HepG2 (cell line): Measurements from ENCODE around the gene UEVLD. TPM values are rescaled to one million over a fixed set of nuclear protein-coding genes. Genes with fewer than 3 reads are reported as not detected.

ENCODE experiments used
- ATAD3A ChIP-seq: sonication (generic); formaldehyde crosslinking; IDR thresholded peaks from 2 replicates; pipeline ENCODE4 v1.4.0; 2020; ENCODE audit warnings: missing genetic modification reagents
- ATF4 ChIP-seq, 2 experiments: fragments of 450-650 bp in 1 of 2; sonication (generic) in 1 of 2; formaldehyde crosslinking; IDR thresholded peaks; 2 replicates each; pipeline versions ENCODE4 v1.5.0 to v1.8.0; 2020 to 2022; ENCODE audit warnings: mild to moderate bottlenecking in 1 of 2, missing genetic modification reagents in 1 of 2
- CEBPZ ChIP-seq: IDR thresholded peaks from 2 replicates; pipeline ENCODE4 v1.6.1; 2012; ENCODE audit warnings: low read length, improper control_type of control experiment
- DNMT3B ChIP-seq: conservative IDR thresholded peaks from 2 replicates; pipeline ENCODE4 v1.6.1; 2016; ENCODE audit warnings: missing biosample characterization, control low read depth
- FOXK2 ChIP-seq: fragments of 450-650 bp; IDR thresholded peaks from 2 replicates; pipeline ENCODE4 v1.6.1; 2016
- HDAC1 ChIP-seq: sonication (generic); formaldehyde crosslinking; IDR thresholded peaks from 2 replicates; pipeline ENCODE4 v1.5.1; 2020; ENCODE audit warnings: mild to moderate bottlenecking, missing genetic modification reagents
- KMT2B ChIP-seq: IDR thresholded peaks from 2 replicates; pipeline ENCODE4 v1.6.1; 2016; ENCODE audit warnings: missing genetic modification reagents, missing compliant biosample characterization
- MIER3 ChIP-seq: IDR thresholded peaks from 2 replicates; pipeline ENCODE4 v1.6.1; 2016; ENCODE audit warnings: missing compliant biosample characterization, borderline replicate concordance
- MIXL1 ChIP-seq: IDR thresholded peaks from 2 replicates; pipeline ENCODE4 v1.6.1; 2016
- NR0B2 ChIP-seq: sonication (generic); formaldehyde crosslinking; IDR thresholded peaks from 2 replicates; pipeline ENCODE4 v1.4.0; 2020; ENCODE audit warnings: mild to moderate bottlenecking, missing genetic modification reagents
- POLR2A ChIP-seq, 2 experiments: IDR thresholded peaks; 2 replicates each; pipeline ENCODE4 v1.6.1; 2011; ENCODE audit warnings: low read depth in 2 of 2, low read length in 2 of 2, mild to moderate bottlenecking in 1 of 2, moderate library complexity in 1 of 2; ENCODE audit not compliant: insufficient read depth in 1 of 2
- SKI ChIP-seq: fragments of 450-650 bp; IDR thresholded peaks from one replicate; pipeline ENCODE4 v1.6.1; 2018; ENCODE audit warnings: mild to moderate bottlenecking; ENCODE audit not compliant: partially characterized antibody
- SRY ChIP-seq: sonication (generic); formaldehyde crosslinking; IDR thresholded peaks from 2 replicates; pipeline ENCODE4 v1.8.0; 2022; ENCODE audit warnings: mild to moderate bottlenecking, missing genetic modification reagents
- STAT5B ChIP-seq: sonication (generic); formaldehyde crosslinking; IDR thresholded peaks from 2 replicates; pipeline ENCODE4 v1.4.0; 2020; ENCODE audit warnings: missing genetic modification reagents
- TAF15 ChIP-seq: fragments of 200-400 bp; formaldehyde crosslinking; IDR thresholded peaks from one replicate; pipeline ENCODE4 v1.6.1; 2018; ENCODE audit warnings: mild to moderate bottlenecking, low read depth, low read length; ENCODE audit not compliant: poor library complexity, severe bottlenecking
- ZNF234 ChIP-seq: sonication (generic); formaldehyde crosslinking; conservative IDR thresholded peaks from 2 replicates; pipeline ENCODE4 v1.5.1; 2020; ENCODE audit warnings: mild to moderate bottlenecking, missing genetic modification reagents
- ZNF615 ChIP-seq: sonication (generic); formaldehyde crosslinking; IDR thresholded peaks from 2 replicates; pipeline ENCODE4 v1.5.0; 2020; ENCODE audit warnings: mild to moderate bottlenecking, missing genetic modification reagents, borderline replicate concordance
- ZNF670 ChIP-seq: sonication (generic); formaldehyde crosslinking; IDR thresholded peaks from 2 replicates; pipeline ENCODE4 v1.8.0; 2022; ENCODE audit warnings: mild to moderate bottlenecking, missing genetic modification reagents, borderline replicate concordance
- ZNF766 ChIP-seq: sonication (generic); formaldehyde crosslinking; IDR thresholded peaks from 2 replicates; pipeline ENCODE4 v1.5.0; 2020; ENCODE audit warnings: missing genetic modification reagents, borderline replicate concordance
- ZNF83 ChIP-seq: sonication (generic); formaldehyde crosslinking; IDR thresholded peaks from 2 replicates; pipeline ENCODE4 v1.4.0; 2020; ENCODE audit warnings: missing genetic modification reagents, mild to moderate bottlenecking, borderline replicate concordance
- ZSCAN30 ChIP-seq: sonication (generic); formaldehyde crosslinking; IDR thresholded peaks from 2 replicates; pipeline ENCODE4 v1.5.0; 2020; ENCODE audit warnings: mild to moderate bottlenecking, missing genetic modification reagents
- polyA plus RNA-seq, 8 experiments: library from polyadenylated mRNA; depleted of rRNA in 3 of 8; stranded (reverse) in 7 of 8; unstranded in 1 of 8; fragments of >200 nt; fragmentation: Illumina TruSeq in 4 of 8; extraction: Trizol in 4 of 8; gene quantifications; 2 replicates each; pipeline versions ENCODE4 v1.2.1 to v1.2.3, GENCODE V29; 2011 to 2016; ENCODE audit warnings: low read depth in 4 of 8, missing spikeins in 1 of 8, mixed read lengths in 1 of 8; ENCODE audit not compliant: insufficient read depth in 1 of 8
- total RNA-seq, 5 experiments: library from RNA; depleted of rRNA; stranded (reverse); fragments of >200 nt; fragmentation: Illumina TruSeq; extraction: Trizol; gene quantifications; 2 replicates each; pipeline ENCODE4 v1.2.3, GENCODE V29; 2016; ENCODE audit warnings: low read depth in 1 of 5
- TF ChIP-seq, protein P1 (sequence below): IDR thresholded peaks from 2 replicates; pipeline ENCODE4 v1.6.1; 2016
- TF ChIP-seq, protein P2 (sequence below): sonication (generic); formaldehyde crosslinking; IDR thresholded peaks from 2 replicates; pipeline ENCODE4 v1.8.0; 2022; ENCODE audit warnings: mild to moderate bottlenecking, missing genetic modification reagents, borderline replicate concordance

Gene UEVLD
- total and polyA plus RNA-seq, 2 of the 13 experiments (the other 11 are each of a cell fraction or from before 2014, with no cell fraction given): 5.7 to 13.7 TPM

GRCh38 chr11:18634140-18635032 lies 45.9 kb upstream of the UEVLD start, which contains the start of gene SPTY2D1 (continued):
- no peak; the same call in 1 of the 2 replicates for TF ChIP-seq ZNF766
- TF ChIP-seq FOXK2: peak; percentile 45; the same call in 1 of the 2 replicates
- TF ChIP-seq MIXL1 (CRISPR knock-in tag): 0 out of 2 replicates have a peak, but pooled peaks have one; percentile 50
- no peak for TF ChIP-seq ATAD3A (CRISPR knock-in tag)
- TF ChIP-seq ZNF234: no peak
- TF ChIP-seq, protein P1, sequence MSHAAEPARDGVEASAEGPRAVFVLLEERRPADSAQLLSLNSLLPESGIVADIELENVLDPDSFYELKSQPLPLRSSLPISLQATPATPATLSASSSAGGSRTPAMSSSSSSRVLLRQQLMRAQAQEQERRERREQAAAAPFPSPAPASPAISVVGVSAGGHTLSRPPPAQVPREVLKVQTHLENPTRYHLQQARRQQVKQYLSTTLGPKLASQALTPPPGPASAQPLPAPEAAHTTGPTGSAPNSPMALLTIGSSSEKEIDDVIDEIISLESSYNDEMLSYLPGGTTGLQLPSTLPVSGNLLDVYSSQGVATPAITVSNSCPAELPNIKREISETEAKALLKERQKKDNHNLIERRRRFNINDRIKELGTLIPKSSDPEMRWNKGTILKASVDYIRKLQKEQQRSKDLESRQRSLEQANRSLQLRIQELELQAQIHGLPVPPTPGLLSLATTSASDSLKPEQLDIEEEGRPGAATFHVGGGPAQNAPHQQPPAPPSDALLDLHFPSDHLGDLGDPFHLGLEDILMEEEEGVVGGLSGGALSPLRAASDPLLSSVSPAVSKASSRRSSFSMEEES (CRISPR knock-in tag): no peak
- TF ChIP-seq STAT5B (CRISPR knock-in tag): no peak
- TF ChIP-seq ZNF615 (CRISPR knock-in tag): no peak
- TF ChIP-seq NR0B2: no peak
- TF ChIP-seq SRY: 0 out of 2 replicates have a peak, but pooled peaks have one; percentile 39
- no peak for TF ChIP-seq ZNF83 (CRISPR knock-in tag)
- TF ChIP-seq POLR2A (IDR thresholded peaks at IDR 0.05; ENCODE audit: insufficient read depth in 1 of 2, low read depth in 2 of 2, low read length in 2 of 2): peak; percentile 94
- peak; percentile 60; the same call in 1 of the 2 replicates for TF ChIP-seq MIER3 (CRISPR knock-in tag)
- peak; percentile 95 for TF ChIP-seq KMT2B (CRISPR knock-in tag)
- peak; percentile 94 for TF ChIP-seq HDAC1 (CRISPR knock-in tag)
- TF ChIP-seq SKI: no peak
- TF ChIP-seq ZNF670 (CRISPR knock-in tag): peak; percentile 86
- no peak for TF ChIP-seq CEBPZ
- no peak; a peak in 1 of 4 replicates for TF ChIP-seq ATF4 (CRISPR knock-in tag; IDR thresholded peaks at IDR 0.05)
- TF ChIP-seq TAF15: no peak
- no peak for TF ChIP-seq ZSCAN30 (CRISPR knock-in tag)
- TF ChIP-seq DNMT3B: peak; percentile 39; the same call in 1 of the 2 replicates
- TF ChIP-seq, protein P2, sequence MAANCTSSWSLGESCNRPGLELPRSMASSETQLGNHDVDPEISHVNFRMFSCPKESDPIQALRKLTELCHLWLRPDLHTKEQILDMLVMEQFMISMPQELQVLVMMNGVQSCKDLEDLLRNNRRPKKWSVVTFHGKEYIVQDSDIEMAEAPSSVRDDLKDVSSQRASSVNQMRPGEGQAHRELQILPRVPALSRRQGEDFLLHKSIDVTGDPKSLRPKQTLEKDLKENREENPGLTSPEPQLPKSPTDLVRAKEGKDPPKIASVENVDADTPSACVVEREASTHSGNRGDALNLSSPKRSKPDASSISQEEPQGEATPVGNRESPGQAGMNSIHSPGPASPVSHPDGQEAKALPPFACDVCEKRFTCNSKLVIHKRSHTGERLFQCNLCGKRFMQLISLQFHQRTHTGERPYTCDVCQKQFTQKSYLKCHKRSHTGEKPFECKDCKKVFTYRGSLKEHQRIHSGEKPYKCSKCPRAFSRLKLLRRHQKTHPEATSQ: peak; percentile 42; the same call in 1 of the 2 replicates
